NCI-H2107 (cell line): ENCODE data around the gene SH3RF2.

Source experiments
- DNase-seq: peaks from one replicate; lab custom pipeline; 2025; lab: John Stamatoyannopoulos, UW

The SH3RF2 gene

GRCh38 chr5:146042628-146043279 lies 106.4 kb downstream of the SH3RF2 start:
- no peak for DNase-seq

GRCh38 chr5:146043722-146044121 lies 107.3 kb downstream of the SH3RF2 start:
- no peak for DNase-seq

GRCh38 chr5:146047396-146047795 lies 111.0 kb downstream of the SH3RF2 start:
- DNase-seq = no peak

GRCh38 chr5:146048994-146049703 lies 112.8 kb downstream of the SH3RF2 start:
- peak; percentile 23 for DNase-seq

GRCh38 chr5:146049704-146050026 lies 113.3 kb downstream of the SH3RF2 start:
- no peak for DNase-seq

GRCh38 chr5:146050086-146050485 lies 113.7 kb downstream of the SH3RF2 start:
- no peak for DNase-seq

GRCh38 chr5:146051678-146052077 lies 115.3 kb downstream of the SH3RF2 start:
- no peak for DNase-seq

GRCh38 chr5:146052780-146053179 lies 116.4 kb downstream of the SH3RF2 start:
- DNase-seq = no peak

GRCh38 chr5:146055432-146055831 lies 119.1 kb downstream of the SH3RF2 start:
- no peak for DNase-seq

GRCh38 chr5:146059460-146060220 lies 123.3 kb downstream of the SH3RF2 start:
- no peak for DNase-seq

- DNase-seq = no peak
These were observed 123.8 kb downstream of the SH3RF2 start for GRCh38 chr5:146060221-146060585.

- DNase-seq = no peak
These were observed 130.6 kb downstream of the SH3RF2 start for GRCh38 chr5:146066968-146067367.

- no peak for DNase-seq
These were observed 131.8 kb downstream of the SH3RF2 start for GRCh38 chr5:146068206-146068605.

GRCh38 chr5:146068977-146069779 lies 132.8 kb downstream of the SH3RF2 start:
- no peak for DNase-seq

- no peak for DNase-seq
These were observed 133.4 kb downstream of the SH3RF2 start for GRCh38 chr5:146069780-146070099.

- DNase-seq = no peak
These were observed 134.4 kb downstream of the SH3RF2 start for GRCh38 chr5:146070746-146071145.

- no peak for DNase-seq
These were observed 134.8 kb downstream of the SH3RF2 start for GRCh38 chr5:146071171-146071570.

- no peak for DNase-seq
These were observed 136.2 kb downstream of the SH3RF2 start for GRCh38 chr5:146072595-146072994.

GRCh38 chr5:146073239-146073900 lies 137.0 kb downstream of the SH3RF2 start:
- no peak for DNase-seq

GRCh38 chr5:146076028-146076427 lies 139.7 kb downstream of the SH3RF2 start:
- no peak for DNase-seq

GRCh38 chr5:146076455-146076854 lies 140.1 kb downstream of the SH3RF2 start:
- DNase-seq = no peak

- no peak for DNase-seq
These were observed 142.2 kb downstream of the SH3RF2 start for GRCh38 chr5:146078566-146078965.
